Activated CD8-positive, alpha-beta T cell treated with anti-CD3 and anti-CD28 coated beads for 36 hours (primary cell): ENCODE measurements around the gene C9orf40. TPM values are rescaled to one million over a fixed set of nuclear protein-coding genes. Genes with fewer than 3 reads are reported as not detected.

Experiments
- ATAC-seq: fragments of 200-7000 bp; cut with Tn5 transposase; one replicate; pipeline ENCODE4 v1.10.0; 2021; ENCODE audit warnings: mild to moderate bottlenecking, moderate library complexity
- CTCF ChIA-PET: fragments of 350-600 bp; sonication (Branson Sonifier 250); formaldehyde crosslinking; loops from one replicate; lab custom pipeline; 2021; ENCODE audit warnings: antibody characterized with exemption; lab: Charles Lee
- POLR2A ChIA-PET: fragments of 350-600 bp; sonication (Branson Sonifier 250); formaldehyde crosslinking; loops from one replicate; lab custom pipeline; 2021; ENCODE audit warnings: antibody characterized with exemption; lab: Charles Lee
- DNase-seq: peaks from one replicate; pipeline ENCODE4 v3.0.0-alpha.2; 2020
- H3K27ac Mint-ChIP-seq: one replicate; pipeline ENCODE4 v1.8.0; 2021; ENCODE audit warnings: mild to moderate bottlenecking, mixed read lengths
- H3K27me3 Mint-ChIP-seq: one replicate; pipeline ENCODE4 v1.8.0; 2021; ENCODE audit warnings: mixed read lengths
- H3K36me3 Mint-ChIP-seq: one replicate; pipeline ENCODE4 v1.8.0; 2021; ENCODE audit warnings: low read depth, mixed read lengths
- H3K4me1 Mint-ChIP-seq: one replicate; pipeline ENCODE4 v1.8.0; 2021; ENCODE audit warnings: low read depth, mixed read lengths
- H3K4me3 Mint-ChIP-seq: one replicate; pipeline ENCODE4 v1.8.0; 2021; ENCODE audit warnings: mild to moderate bottlenecking, moderate library complexity, mixed read lengths
- H3K9me3 Mint-ChIP-seq: one replicate; pipeline ENCODE4 v1.8.0; 2021; ENCODE audit warnings: mixed read lengths
- intact Hi-C: fragments of 100-400 bp; cut with micrococcal nuclease; formaldehyde crosslinking; loops from one replicate; pipeline ENCODE4 v1.10.0; 2022
- total RNA-seq, 2 experiments: library from RNA; stranded (reverse); gene quantifications; one replicate each; pipeline ENCODE4 v1.2.3, GENCODE V29; 2021
- TF ChIP-seq, protein P1 (sequence below): fragments of 200-600 bp; IDR thresholded peaks from one replicate; pipeline ENCODE4 v1.8.0; 2022; ENCODE audit warnings: antibody characterized with exemption, mild to moderate bottlenecking

Gene C9orf40
- total RNA-seq, 2 experiments from 2014 or later, result 18.6 to 20.9 TPM

DNA sequence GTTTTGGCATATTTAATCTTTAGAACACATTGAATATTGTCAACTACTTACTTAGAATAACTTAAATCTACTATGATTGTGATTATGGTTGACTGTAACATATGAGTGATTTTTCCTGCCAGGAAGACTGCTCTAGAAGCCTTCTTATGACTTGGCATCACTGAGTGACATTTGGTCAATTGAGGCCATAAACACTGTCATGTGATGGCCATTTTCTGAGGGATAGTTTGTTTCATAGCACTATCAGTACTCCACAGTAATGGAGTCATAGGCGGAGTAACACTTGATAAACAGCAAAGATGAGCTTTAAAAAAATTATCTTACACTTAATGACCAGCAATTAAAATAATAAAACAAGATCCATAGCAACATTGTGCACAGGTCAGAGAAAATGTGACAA lies 31.0 kb downstream of the C9orf40 start:
- intact Hi-C loops, result no loop called here
- Mint-ChIP-seq H3K9me3 (no peaks in the 10 kb centered on the region), H3K27ac (no peak overlapping the region), H3K27me3 (no peaks in the 10 kb centered on the region), H3K4me1 (no peaks in the 10 kb centered on the region), H3K4me3 (no peak overlapping the region), H3K36me3 (no peaks in the 10 kb centered on the region)
- ATAC-seq (no peak), DNase-seq (no peak)
- ChIA-PET CTCF (no interaction called here), POLR2A (no interaction called here)
- TF ChIP-seq, protein P1, sequence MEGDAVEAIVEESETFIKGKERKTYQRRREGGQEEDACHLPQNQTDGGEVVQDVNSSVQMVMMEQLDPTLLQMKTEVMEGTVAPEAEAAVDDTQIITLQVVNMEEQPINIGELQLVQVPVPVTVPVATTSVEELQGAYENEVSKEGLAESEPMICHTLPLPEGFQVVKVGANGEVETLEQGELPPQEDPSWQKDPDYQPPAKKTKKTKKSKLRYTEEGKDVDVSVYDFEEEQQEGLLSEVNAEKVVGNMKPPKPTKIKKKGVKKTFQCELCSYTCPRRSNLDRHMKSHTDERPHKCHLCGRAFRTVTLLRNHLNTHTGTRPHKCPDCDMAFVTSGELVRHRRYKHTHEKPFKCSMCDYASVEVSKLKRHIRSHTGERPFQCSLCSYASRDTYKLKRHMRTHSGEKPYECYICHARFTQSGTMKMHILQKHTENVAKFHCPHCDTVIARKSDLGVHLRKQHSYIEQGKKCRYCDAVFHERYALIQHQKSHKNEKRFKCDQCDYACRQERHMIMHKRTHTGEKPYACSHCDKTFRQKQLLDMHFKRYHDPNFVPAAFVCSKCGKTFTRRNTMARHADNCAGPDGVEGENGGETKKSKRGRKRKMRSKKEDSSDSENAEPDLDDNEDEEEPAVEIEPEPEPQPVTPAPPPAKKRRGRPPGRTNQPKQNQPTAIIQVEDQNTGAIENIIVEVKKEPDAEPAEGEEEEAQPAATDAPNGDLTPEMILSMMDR, result no peak

DNA sequence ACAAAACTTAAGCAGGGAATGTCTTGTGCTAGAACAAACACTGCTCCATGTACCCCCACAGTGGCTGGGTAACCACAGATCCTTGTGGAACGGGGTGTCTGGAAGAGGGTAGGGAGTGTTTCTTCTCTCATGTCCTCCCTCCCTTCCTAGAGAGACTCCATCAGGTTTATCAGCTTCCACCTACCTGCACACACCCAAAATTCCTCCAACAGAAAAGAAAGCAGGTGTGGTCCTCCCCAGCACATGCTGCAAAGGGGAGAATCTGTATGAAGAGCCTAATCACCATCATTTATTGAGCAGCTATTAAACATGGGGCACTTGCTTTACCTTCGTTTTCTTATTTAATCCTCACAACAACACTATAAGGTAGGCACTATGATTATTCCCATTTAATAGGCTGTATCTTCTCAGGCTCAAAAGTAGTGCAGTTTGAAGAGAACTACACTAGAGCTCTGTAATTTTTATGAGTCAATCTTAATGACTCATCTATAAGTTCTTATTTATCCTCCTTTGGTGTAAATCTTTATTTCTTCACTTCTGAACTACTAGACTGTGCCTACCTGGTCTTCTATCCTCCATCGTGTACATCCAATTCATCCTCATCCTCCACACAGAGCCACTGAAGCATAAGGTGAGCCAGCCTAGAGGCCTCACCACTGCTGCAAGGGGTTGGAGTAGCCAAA lies 31.6 kb downstream of the C9orf40 start:
- no peaks in the 10 kb centered on the region for H3K27me3 Mint-ChIP-seq
- H3K4me1 Mint-ChIP-seq, result no peaks in the 10 kb centered on the region
- H3K9me3 Mint-ChIP-seq, result no peaks in the 10 kb centered on the region
- ChIA-PET CTCF (no interaction called here), POLR2A (no interaction called here)
- DNase-seq (no peak), ATAC-seq (no peak)
- TF ChIP-seq, protein P1, result no peak
- no peak overlapping the region for H3K27ac Mint-ChIP-seq
- intact Hi-C loops, result no loop called here
- no peak overlapping the region for H3K4me3 Mint-ChIP-seq
- no peaks in the 10 kb centered on the region for H3K36me3 Mint-ChIP-seq

DNA sequence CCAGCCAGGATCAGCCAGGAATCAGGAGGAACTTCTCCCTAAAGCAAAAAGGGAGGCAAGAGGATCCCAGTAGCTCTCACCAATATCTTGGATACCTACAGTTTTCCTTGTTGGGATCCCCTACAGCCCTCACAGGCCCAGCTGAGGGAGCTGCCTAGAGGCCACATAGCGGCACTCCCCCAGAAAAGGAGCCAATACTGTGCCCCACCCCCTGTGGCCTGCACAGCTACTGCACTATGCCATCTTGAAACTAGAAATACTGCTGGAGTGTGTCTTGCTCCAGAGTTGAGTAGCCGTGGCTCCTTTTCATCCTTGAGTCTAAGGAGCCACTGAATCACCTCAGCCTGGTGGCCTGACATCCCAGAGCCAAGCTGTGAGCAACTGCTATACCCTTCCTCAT lies 42.7 kb downstream of the C9orf40 start:
- Mint-ChIP-seq H3K27me3 (peaks cover 20% of the 10 kb centered on the region), H3K27ac (no peak overlapping the region), H3K4me3 (no peak overlapping the region), H3K36me3 (no peaks in the 10 kb centered on the region), H3K4me1 (no peaks in the 10 kb centered on the region), H3K9me3 (peaks cover 5% of the 10 kb centered on the region)
- TF ChIP-seq, protein P1, result no peak
- no peak for DNase-seq
- no peak for ATAC-seq
- ChIA-PET CTCF (interaction anchor here (1.4 kb wide), 1 partner anchor 14 kb away, joined by 3 read pairs; no protein-coding TSS in a partner anchor), POLR2A (no interaction called here)
- intact Hi-C loops, result no loop called here

DNA sequence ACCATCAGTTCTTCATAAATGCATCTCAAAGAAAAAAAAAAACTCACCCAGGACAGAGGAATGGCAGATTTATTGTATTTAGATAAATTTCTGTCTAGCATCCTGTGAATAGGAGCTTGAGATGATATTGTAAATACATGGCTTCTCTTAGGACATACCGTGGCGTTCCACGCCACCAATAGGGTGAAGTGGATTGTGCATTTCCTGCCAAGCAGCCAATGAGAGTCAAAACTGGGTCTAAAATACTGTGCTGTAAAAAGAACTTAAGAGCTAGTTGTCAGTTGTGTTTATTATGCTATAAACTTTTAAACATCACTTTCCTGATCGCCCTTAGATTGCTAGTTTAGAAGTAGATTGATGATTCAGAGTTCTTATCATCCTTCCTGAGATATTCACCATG lies 44.0 kb downstream of the C9orf40 start:
- no peak for ATAC-seq
- CTCF ChIA-PET, result no interaction called here
- no peak overlapping the region for H3K27ac Mint-ChIP-seq

DNA sequence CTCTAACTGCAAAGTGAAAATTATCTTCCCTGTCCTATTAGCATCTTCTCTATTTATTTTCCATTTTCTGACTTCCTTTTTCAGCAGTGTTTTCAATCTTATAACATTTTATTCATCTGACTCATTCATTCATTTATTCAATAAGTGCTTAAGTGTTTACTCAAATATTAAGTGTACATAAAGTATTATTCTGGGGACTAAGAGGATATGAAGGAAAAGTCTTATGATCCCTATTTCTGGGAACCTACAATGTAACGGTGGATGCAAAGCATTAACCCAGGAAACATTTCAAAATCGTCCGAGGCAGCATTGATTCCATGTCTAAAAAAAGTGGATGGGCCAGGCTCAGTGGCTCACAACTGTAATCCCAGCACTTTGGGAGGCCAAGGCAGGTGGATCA lies 45.6 kb downstream of the C9orf40 start:
- Mint-ChIP-seq H3K27ac (no peak overlapping the region), H3K27me3 (peaks cover 19% of the 10 kb centered on the region), H3K9me3 (peaks cover 4% of the 10 kb centered on the region), H3K4me3 (no peak overlapping the region), H3K36me3 (no peaks in the 10 kb centered on the region), H3K4me1 (no peaks in the 10 kb centered on the region)
- TF ChIP-seq, protein P1, result no peak
- POLR2A ChIA-PET, result interaction anchor here (0.6 kb wide), 1 partner anchor 98 kb away, joined by 3 read pairs; no protein-coding TSS in a partner anchor
- no peak for DNase-seq
- ATAC-seq, result no peak
- CTCF ChIA-PET, result no interaction called here
- intact Hi-C loops, result no loop called here

More for the DNA sequence above, 44.0 kb downstream of the C9orf40 start:
- H3K4me3 Mint-ChIP-seq, result no peak overlapping the region
- DNase-seq, result no peak
- H3K4me1 Mint-ChIP-seq, result no peaks in the 10 kb centered on the region
- TF ChIP-seq, protein P1, result no peak
- intact Hi-C loops, result no loop called here
- no peaks in the 10 kb centered on the region for H3K36me3 Mint-ChIP-seq
- peaks cover 5% of the 10 kb centered on the region for H3K9me3 Mint-ChIP-seq
- POLR2A ChIA-PET, result no interaction called here
- peaks cover 20% of the 10 kb centered on the region for H3K27me3 Mint-ChIP-seq
